Activated CD4-positive, alpha-beta T cell treated with anti-CD3 and anti-CD28 coated beads, Interleukin-2, Interleukin-4, amounts not matched to agents 100 ng/mL and 50 ng/mL, durations not matched to agents 16 hours and 8 hours (primary cell): ENCODE results near the gene PTPRT.

Experiments
- DNase-seq: peaks from one replicate; pipeline ENCODE4 v3.0.0-alpha.2; 2020; ENCODE audit warnings: low spot score

PTPRT gene

DNA sequence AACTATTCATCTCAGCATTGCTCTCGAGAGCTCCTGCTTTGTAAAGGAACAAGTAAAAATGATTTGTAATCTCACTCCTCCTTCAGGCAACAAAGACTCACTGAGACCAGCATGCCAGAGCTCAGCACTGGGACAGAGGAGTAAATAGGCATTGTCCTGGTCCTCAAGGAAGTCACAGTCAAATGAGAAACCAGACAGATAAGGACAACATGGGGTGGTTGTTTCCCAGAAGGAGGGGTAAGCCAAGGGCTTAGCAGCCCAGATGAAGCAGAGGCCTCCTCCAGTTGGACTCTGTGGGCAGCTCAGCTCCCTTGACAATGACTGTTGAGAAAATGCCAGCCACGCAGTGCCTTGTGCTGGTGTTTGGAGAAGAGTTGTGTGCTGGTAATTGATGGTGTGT is 1145.8 kb downstream of the PTPRT start:
- DNase-seq, result no peak

DNA sequence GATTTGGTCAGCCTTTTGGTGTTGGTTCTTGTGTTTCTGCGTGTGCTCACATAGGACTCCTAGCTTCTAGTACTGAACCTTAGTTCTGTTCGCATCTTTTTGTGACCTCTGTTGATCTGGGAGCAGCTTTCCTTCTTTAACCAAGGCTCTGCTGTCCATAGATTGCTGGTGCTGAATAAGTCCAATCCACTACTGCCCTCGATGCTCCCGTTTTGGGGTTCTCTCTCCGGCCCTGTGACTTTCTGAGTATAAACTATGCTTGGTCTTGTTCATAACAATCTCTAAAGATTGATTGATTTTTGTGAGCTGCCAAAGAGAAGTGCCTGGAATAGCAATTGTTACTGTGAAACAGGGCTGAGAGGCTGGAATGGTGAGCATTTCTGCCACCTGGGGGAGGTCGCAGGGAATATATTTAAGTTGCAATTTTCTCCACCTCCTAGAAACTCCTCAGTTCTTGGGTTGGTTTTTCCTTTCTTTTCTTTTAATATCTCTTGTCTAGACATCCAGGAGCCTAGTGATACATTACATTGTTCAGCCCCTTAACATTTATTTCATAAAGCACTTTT is 1148.6 kb downstream of the PTPRT start:
- no peak for DNase-seq

DNA sequence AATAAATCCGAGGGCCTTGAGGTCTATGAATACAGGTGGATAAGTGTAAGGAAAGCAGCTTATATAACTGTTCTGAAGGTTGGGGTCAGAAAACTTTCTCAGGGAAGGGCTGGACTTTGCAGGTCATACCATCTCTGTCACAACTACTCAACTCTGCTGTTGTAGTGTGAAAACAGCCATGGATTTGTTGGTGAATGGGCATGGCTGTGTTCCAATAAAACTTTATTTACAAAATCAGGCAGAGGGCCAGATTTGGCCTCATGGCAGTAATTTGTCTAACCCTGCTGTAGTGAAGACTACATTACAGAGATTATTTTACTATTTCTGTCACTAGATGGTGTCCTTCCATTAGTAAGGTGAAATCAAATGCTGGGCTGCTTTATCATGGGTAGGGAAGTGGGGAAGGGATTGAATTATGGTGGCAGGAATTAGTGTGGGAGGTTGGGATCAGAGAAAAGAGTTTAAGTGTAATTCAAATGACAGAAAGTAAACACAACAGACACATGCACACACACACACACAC is 1161.9 kb downstream of the PTPRT start:
- no peak for DNase-seq

DNA sequence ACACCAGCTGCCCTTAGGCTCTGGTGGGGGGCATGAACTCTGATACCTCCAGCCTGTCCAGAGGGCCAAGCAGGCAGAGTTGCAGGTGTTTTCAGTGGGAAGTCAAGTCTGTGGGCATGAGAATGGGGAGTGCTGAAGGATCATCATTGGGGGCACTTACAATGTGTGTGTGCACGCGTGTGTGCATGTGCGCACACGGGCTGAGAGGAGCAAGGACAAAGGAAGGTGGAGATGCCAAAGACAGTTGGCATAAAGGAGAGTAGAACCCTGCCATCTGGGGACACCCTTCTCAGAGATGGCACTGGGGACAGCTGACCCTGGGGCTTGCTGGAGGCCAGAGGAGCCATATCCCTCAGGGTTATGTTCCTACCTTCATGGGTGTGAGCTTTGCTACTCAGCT is 1163.1 kb downstream of the PTPRT start:
- no peak for DNase-seq

DNA sequence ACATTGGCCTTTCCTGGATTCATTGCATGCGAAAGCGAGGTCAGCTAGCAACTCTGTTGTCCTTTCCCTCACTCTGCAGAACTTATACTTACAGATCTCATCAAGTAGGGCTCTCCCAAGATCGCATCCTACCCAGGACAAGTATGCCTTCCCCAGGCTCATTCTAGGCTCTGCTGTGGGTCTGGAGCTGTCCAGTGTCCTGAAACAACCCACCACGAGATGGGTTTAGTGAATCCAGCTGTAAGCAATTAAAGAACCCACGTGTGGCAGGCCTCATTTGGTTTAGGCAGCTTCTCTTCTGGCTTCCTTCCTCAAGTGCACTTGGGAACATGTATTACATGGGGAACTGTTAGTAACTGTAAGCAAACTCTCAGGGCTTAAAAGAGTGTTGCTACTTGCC is 1165.1 kb downstream of the PTPRT start:
- DNase-seq, result no peak
